ENCODE data around the gene APOL6.

APOL6 gene

DNA sequence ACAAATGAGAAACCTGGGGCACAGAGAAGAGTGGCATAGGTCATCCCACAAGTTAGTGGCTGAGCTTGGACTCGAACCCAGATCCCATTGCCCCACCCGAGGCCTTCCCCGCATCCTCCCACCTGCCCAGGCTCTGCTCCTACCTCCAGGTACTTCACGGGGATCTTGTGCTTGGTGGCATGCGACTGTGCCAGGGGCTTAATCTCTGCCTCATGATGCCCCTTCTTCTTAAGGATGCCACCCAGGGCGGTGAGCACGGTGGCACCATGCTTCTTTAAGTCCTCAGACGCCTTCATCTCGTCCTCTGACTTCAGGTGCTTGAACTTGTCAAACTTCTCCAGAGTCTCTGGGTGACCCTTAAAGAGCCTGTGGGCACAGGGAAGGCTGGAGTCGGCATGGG is 37.5 kb upstream of the APOL6 start:
- H3K4me3 ChIP-seq (ENCODE audit: low read depth, low read length): no peak overlapping the region
- TF ChIP-seq, protein P1, sequence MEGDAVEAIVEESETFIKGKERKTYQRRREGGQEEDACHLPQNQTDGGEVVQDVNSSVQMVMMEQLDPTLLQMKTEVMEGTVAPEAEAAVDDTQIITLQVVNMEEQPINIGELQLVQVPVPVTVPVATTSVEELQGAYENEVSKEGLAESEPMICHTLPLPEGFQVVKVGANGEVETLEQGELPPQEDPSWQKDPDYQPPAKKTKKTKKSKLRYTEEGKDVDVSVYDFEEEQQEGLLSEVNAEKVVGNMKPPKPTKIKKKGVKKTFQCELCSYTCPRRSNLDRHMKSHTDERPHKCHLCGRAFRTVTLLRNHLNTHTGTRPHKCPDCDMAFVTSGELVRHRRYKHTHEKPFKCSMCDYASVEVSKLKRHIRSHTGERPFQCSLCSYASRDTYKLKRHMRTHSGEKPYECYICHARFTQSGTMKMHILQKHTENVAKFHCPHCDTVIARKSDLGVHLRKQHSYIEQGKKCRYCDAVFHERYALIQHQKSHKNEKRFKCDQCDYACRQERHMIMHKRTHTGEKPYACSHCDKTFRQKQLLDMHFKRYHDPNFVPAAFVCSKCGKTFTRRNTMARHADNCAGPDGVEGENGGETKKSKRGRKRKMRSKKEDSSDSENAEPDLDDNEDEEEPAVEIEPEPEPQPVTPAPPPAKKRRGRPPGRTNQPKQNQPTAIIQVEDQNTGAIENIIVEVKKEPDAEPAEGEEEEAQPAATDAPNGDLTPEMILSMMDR (IDR thresholded peaks at IDR 0.05; ENCODE audit: low read depth, low read length, missing control alignments): no peak
- DNase-seq (ENCODE audit: low read depth): no peak

DNA sequence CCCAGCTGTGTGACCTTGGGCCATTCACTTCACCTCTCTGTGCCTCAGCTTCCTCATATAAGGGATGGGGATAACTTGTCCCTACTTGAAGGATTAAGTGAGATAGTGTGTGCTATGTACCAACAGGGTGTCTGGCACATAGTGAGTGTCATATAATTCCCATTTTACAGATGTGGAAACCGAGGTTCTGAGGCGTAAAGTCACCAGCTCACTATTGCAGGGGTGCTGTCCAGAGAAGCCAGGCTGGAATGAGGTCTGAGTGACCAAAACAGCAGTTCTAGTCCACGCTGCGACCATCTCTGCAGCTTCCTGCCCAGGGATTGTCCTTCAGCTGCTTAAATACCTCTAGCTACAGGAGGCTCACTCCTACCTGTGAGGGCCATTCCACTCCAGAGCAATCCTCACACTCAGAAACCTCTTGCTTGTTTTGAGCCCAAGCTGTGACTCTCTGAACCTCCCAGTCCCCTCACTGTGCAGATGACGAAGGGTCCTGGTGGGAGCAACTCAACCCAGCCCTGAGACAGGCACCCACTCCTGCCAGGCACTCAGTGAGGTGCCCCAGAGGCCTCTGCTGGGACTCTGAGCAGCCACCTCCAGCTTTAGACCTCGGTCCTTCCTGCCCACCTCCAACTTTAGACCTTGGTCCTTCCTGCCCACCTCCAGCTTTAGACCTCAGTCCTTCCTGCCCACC is 36.9 kb upstream of the APOL6 start:
- DNase-seq (ENCODE audit: low read depth): no peak
- no peak overlapping the region for H3K4me3 ChIP-seq (ENCODE audit: low read depth, low read length)
- TF ChIP-seq, protein P1 (IDR thresholded peaks at IDR 0.05; ENCODE audit: low read depth, low read length, missing control alignments): no peak

DNA sequence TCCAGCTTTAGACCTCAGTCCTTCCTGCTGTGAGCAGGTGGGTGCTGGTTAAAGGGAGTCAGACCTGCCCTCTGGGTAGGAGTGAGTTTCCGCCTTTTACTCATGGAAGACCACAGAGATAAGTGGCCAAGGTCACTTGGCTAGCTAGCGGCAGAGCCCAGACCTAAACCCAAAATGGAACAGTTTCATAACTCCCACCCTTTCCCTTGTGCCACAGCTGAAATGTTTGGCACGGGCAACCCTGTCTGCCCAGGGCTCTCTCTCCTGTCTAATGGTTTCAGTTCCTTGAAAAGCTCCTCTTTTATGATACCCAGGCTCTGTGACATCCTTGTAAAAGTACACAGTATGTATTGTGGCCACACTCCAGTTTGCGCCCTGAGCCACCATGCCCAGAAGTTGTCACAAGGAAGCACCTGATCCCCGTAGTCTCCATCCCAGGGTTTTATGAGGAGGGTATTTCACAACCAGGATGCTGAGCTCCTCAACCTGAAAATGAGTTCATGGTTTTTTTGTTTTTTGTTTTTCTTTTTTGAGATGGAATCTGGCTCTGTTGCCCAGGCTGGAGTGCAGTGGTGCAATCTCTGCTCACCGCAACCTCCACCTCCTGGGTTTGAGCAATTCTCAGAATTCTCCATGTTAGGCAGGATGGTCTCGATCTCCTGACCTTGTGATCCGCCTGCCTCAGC is 36.2 kb upstream of the APOL6 start:
- no peak overlapping the region for H3K4me3 ChIP-seq (ENCODE audit: low read depth, low read length)
- no peak for DNase-seq (ENCODE audit: low read depth)
- TF ChIP-seq, protein P1 (IDR thresholded peaks at IDR 0.05; ENCODE audit: low read depth, low read length, missing control alignments): no peak

DNA sequence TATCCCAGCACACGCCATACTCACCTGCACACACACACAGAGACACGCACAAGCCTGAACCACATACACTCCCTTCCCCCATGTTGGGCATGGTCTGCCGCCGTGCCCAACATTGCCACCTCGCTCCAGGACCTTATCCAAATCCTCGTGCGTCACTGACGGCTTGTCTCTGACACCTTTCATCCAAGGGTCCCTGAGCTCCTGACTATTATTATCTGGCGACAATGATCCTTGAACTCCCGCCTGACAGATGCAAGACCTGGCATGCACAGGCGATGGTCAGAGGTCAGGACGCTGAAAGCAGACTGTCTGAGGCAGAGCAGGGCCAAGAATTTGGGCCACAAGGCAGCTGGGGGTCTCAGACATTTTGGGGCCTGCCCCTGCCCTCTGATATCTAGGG is 35.3 kb upstream of the APOL6 start:
- TF ChIP-seq, protein P1 (IDR thresholded peaks at IDR 0.05; ENCODE audit: low read depth, low read length, missing control alignments): no peak
- no peak overlapping the region for H3K4me3 ChIP-seq (ENCODE audit: low read depth, low read length)
- no peak for DNase-seq (ENCODE audit: low read depth)

DNA sequence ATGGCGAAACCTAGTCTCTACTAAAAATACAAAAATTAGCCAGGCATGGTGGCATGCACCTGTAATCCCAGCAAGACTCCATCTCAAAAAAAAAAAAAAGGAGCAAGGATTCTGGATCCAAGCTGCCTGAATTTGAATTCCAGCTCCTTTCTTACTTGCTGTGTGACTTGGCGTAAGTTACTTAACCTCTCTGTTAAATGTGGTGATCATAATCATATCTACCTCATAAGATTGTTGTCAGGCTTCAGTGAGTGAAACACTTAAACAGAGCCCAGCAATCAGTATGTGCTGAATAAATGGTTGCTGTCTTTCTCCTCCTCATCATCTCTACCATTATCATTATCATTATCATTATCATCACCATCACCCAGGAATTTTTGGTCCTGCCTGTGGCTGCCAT is 33.8 kb upstream of the APOL6 start:
- H3K4me3 ChIP-seq (ENCODE audit: low read depth, low read length): no peak overlapping the region
- DNase-seq (ENCODE audit: low read depth): no peak
- TF ChIP-seq, protein P1 (IDR thresholded peaks at IDR 0.05; ENCODE audit: low read depth, low read length, missing control alignments): no peak

DNA sequence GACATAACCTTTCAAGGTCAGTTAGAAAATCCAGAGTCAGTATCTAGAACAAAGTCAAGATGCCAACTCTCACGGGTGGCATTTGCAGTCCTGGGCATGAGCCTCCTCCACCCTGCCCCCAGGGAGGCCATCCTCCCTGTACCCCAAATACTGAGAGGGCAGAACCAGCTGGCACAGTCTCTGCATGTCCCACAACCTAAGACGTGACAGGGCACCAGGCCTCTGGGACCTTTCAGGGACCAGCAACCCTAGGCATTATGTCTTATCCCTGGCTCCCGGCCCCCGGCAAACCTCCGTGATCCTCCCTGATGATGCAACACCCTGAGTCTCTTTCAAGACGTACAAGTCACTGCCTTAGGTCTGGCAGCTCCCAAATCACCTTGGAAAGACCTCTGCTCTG is 33.1 kb upstream of the APOL6 start:
- no peak overlapping the region for H3K4me3 ChIP-seq (ENCODE audit: low read depth, low read length)
- TF ChIP-seq, protein P1 (IDR thresholded peaks at IDR 0.05; ENCODE audit: low read depth, low read length, missing control alignments): no peak
- DNase-seq (ENCODE audit: low read depth): no peak

DNA sequence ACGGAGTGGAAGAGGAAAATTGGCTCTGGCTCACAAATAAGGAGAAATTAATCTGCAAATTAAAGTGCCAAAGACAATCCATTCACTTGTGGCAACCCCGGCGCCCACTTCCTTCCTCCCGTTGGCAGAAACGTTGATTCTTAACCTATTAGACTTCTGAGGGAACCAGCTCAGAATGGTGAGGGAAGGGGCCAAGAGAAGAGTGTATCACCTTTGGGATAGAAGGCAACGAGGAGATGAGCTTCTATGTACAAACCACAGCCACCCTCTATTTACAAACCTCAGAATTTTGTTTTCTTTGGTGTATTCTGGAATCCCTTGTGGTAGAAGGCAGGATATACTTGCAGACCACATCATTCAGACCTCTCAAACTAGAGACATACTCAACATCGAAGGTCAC is 32.2 kb upstream of the APOL6 start:
- H3K4me3 ChIP-seq (ENCODE audit: low read depth, low read length): no peak overlapping the region
- TF ChIP-seq, protein P1 (IDR thresholded peaks at IDR 0.05; ENCODE audit: low read depth, low read length, missing control alignments): no peak
- no peak for DNase-seq (ENCODE audit: low read depth)
